NCI-H2029 treated with DMSO at 0.1 percent for 48 hours (cell line): ENCODE measurements around the gene SLC25A23.

Source experiments
- DNase-seq: peaks from one replicate; lab custom pipeline; 2025; lab: John Stamatoyannopoulos, UW

The SLC25A23 gene

DNA sequence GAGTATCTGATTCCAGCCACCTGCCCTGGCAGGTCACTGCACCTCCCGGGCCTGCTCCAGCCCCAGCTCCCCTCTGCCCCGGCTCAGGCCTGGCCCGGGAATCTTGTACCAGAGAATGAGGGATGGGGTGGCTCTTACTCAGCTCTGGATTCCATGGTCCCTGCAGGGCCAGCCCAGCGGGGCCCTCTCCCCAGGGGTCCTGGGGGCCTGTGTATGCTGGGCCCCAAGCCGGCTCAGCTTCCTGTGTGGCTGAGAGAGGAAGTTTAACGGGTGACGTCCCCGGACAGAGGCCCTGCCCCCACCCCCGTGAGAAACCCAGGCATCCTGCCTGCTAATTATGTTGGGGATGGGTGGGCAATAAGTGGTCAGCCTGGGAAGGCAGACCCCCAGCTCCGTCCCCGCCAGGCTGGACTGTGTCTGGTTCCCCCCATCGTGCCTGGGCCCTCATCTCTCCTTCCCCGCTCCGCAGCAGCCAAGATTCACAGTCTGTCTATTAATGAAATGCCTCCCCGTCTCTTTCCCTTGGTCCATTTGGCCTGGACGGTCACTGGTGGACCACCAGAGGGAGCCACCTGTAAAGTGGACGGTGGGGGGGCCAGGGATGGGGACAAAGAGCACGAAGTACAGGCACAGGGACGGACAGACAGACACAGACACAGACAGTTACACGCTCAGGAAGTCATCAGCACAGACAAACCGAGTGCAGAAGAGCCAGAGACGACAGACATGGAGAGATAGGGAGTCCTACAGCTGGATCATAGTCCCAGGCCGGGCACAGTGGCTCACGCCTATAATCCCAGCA is 22.1 kb upstream of the SLC25A23 start, which contains the start of gene DENND1C:
Gene DENND1C, minus strand, starts transcription at position 247 of the 802 bp plus-strand sequence. Its CDS starts 92 bp downstream, at position 155.
- DNase-seq: no peak

DNA sequence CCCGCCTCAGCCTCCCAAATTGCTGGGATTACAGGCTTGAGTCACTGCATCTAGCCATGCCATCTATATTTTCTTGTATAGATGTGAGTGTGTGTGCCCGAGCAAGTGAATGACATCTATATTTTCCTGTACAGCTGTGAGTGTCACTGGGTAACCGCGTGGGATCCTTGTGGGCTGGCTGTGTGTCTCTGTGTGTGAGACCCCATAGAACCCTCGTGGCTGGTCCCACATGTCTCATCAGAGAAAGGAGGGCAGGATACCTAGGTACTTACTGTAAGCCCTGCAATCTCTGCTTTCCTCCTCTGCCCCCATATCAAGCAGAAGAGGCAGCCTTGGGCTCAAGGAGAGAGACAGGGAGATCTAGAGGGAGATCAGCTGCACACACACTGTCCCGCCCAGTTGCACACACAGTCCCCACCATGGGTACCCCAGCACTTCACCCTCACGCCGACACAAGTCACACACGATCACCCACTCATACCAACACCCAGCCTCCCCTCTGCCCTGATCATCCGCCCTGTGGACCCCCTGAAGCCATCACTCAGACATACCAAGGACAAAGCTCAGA is 21.3 kb upstream of the SLC25A23 start:
- DNase-seq: no peak

- no peak for DNase-seq
Measured at GRCh38 chr19:6479836-6480398, 20.3 kb upstream of the SLC25A23 start.

DNA sequence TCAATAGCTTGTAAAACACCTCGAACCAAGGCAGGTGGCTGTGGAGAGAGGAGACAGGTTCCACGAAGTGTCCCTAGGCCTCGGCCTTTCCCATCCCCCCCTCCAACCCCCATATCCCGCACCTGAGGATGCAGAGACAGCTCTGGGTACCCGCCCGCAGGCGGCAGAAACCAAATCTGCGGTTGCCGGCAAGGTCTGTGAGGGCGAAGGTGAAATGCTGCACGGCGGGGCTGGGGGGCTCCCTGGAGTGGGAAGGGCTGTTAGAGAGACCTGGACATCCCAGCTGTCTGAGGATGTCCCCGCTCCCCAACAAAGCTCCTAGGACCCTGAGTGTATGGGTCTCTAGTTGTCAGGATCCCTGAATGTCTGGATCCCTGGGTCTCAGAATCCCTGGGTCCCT is 19.2 kb upstream of the SLC25A23 start:
- DNase-seq: no peak

- no peak for DNase-seq
Measured at GRCh38 chr19:6476896-6477431, 17.4 kb upstream of the SLC25A23 start.

GRCh38 chr19:6476155-6476895 is 16.7 kb upstream of the SLC25A23 start:
- DNase-seq: no peak

- DNase-seq: no peak
Measured at GRCh38 chr19:6475321-6476108, 15.9 kb upstream of the SLC25A23 start.

GRCh38 chr19:6473647-6474046 is 14.1 kb upstream of the SLC25A23 start:
- DNase-seq: no peak

- no peak for DNase-seq
Measured at GRCh38 chr19:6472713-6473112, 13.1 kb upstream of the SLC25A23 start.

DNA sequence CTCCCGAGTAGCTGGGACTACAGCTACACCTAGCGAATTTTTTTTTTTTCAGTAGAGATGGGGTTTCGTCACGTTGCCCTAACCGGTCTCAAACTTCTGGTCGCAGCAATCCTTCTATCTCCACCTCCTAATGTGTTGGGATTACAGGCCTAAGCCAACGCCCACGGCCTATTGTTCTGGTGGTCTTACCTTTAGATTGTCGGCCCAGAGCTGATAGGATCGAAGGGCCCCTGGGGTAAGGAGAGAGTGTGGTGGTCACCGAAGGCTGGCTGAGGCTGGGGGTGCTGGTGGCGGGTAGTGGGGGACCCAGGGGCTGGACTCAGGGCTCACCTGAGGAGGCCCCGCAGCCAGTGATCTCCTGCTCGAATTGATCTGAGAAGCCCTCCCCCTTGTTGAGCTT is 11.5 kb upstream of the SLC25A23 start:
- DNase-seq: no peak

DNA sequence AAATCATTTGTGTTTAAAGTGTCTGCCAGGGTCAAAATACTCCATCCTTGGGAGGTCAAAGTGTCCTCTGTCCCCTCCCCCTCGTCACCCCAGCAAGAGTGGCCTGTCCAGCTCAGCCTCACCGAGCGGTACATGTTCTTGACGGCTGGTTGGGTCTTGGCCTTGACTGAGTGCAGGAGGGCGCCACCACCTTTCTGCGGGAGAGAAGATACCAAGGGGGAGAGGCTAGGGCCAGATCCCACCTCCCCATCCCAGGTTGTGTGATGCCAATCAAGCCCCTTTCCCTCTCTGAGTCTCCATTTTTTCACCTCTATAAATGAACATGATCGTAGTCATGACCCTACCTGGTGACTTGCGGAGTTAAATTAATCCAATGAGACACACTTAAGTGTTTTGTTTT is 10.6 kb upstream of the SLC25A23 start:
- DNase-seq: no peak

DNA sequence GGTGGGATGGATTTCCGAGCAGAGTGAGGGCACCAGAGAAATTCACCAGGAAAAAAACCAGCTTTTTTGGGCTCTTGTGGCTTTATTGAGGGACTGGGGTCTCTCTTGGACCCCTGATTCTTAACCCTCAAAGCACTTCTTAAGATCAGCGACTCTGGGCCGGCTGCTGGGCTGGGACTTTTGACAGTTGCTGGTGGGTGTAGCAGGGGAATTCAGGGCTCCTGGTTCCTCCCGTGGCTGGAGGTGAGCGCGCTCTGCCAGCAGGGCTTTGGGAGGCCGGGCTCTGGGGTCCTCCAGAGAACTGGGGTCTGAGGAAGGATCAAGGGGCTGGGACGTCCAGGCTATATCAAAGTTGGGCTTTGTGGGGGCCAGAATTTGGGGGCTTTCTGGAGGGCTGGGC is 7.8 kb upstream of the SLC25A23 start:
- no peak for DNase-seq

DNA sequence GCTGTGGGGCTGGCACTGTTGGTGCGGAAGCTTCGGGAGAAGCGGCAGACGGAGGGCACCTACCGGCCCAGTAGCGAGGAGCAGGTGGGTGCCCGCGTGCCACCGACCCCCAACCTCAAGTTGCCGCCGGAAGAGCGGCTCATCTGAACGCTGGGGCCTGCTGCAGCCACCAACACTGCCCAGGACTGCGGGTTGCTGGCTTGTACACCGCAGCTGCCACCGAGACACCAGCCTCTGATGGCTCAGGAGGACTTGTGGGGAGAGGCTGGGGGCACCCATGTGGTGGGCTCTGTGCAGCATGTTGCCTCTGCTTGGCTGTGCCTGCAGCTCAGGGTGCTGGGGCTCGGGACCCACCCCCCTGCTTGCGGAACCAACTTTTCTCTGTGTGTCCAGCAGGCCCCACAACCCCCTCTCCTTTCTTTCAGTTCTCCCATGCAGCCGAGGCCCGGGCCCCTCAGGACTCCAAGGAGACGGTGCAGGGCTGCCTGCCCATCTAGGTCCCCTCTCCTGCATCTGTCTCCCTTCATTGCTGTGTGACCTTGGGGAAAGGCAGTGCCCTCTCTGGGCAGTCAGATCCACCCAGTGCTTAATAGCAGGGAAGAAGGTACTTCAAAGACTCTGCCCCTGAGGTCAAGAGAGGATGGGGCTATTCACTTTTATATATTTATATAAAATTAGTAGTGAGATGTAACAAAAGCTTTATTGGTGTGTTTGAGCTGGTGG is 7.1 kb upstream of the SLC25A23 start:
- DNase-seq: no peak

DNA sequence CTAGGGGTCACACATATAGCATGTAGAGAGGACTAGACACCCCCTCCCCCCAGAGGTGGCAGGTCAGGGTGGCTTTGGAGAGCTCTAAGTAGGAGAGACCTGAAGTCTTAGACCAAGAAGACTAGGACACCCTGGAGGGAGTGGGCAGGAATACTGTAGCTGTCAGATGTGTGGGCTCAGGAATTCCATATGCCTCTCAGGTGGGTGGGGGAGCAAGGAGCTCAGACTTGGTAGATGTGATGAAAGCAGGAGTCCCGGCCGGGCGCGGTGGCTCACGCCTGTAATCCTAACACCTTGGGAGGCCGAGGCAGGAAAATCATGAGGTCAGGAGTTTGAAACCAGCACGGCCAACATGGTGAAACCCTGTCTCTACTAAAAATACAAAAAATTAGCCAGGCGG is 6.1 kb upstream of the SLC25A23 start:
- no peak for DNase-seq

DNA sequence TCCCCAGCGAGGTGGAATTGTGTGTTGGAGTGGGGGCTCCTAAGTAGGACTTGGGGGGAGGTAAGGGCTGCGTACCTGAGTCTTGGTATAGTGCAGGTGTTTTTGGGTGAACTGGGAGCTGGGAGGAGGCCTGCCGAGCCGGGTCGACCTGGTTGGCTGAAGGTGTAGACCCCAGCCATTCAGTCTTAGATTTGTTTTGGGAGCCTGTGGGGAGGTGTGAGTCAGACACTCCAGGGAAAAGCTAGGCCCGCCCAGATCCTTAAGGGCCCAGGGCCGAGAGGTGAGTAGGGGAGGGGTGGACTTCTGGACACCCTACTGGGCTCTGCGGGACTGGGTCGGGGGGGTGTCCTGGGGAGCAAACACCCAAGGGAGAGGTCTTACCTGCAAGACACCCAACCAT is 5.4 kb upstream of the SLC25A23 start:
- no peak for DNase-seq

- peak; percentile 66 for DNase-seq
Measured at GRCh38 chr19:6464070-6464873, 4.7 kb upstream of the SLC25A23 start, which contains the start of gene CRB3. Gene CRB3 (plus strand): TSS chr19:6464271. CDS start chr19:6464702, 431 bp downstream.

GRCh38 chr19:6460099-6460884 is 700 bp upstream of the SLC25A23 start:
- peak; percentile 93 for DNase-seq

DNA sequence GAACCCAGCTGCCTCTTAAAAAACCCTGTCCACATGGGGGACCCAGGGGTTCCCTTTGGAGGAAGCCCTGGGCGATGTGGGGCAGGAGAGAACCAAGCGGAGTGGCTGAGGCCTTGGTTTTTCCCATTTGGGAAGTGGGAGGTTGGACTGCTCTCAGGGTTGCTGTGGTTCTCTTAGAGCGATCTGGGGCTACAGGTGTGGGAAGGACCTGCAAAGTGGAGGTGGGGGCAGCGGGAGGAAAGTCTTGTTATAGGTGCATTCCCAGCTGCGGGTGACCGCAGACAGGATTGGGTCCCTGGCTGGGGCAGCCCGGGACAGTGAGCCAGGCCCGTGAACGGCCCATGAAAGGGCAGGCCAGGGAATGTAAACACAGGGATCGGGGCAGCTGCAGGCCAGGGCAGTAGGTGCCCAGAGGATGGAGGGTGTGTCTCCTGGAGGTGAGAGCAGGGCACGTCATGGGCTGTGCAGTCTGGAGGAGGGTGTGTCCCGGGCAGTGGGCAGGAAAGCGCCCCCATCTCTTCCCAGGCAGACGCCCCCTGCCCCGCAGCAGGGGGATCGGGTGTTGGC is 814 bp downstream of the SLC25A23 start:
- DNase-seq: no peak
